Right cardiac atrium (tissue), 5 donors: ENCODE data around the gene PLEKHA4. TPM values are rescaled to one million over a fixed set of nuclear protein-coding genes. Genes with fewer than 3 reads are reported as not detected.
"Not testable (repeated sequence)": the region's sequence is repeated elsewhere in the genome, so short reads cannot be mapped to it uniquely, and the experiment has no call there.

Experiments
- ATAC-seq, 2 donors: fragments of 200-7000 bp; cut with Tn5 transposase; one replicate each; pipeline versions ENCODE4 v1.8.0 to v1.9.1; 2020; ENCODE audit warnings: moderate library complexity in 2 of 2, mild to moderate bottlenecking in 1 of 2
- DNase-seq, 3 donors: peaks; one replicate each; pipeline ENCODE4 v3.0.0-alpha.2; 2020
- H3K27ac ChIP-seq: one replicate; pipeline ENCODE4 v1.5.1; 2013; ENCODE audit warnings: mild to moderate bottlenecking, low read length, control low read depth, moderate library complexity
- H3K27me3 ChIP-seq: one replicate; pipeline ENCODE4 v1.6.1; 2013; ENCODE audit not compliant: control insufficient read depth, insufficient read depth
- H3K4me1 ChIP-seq: one replicate; pipeline ENCODE4 v1.6.1; 2013; ENCODE audit warnings: low read length; ENCODE audit not compliant: control insufficient read depth, insufficient read depth
- H3K4me3 ChIP-seq: one replicate; pipeline ENCODE4 v1.5.1; 2013; ENCODE audit warnings: low read length, control low read depth
- H3K9me3 ChIP-seq: one replicate; pipeline ENCODE4 v1.6.1; 2013; ENCODE audit warnings: low read length; ENCODE audit not compliant: control insufficient read depth
- WGBS: extraction: QIAGEN DNeasy Blood & Tissue Kit; methylation state at CpG from one replicate; pipeline ENCODE4 v1.1.7; 2013; 5-methylcytosine and 5-hydroxymethylcytosine counted together
- intact Hi-C, 4 donors: fragments of 100-400 bp; cut with DNase I; formaldehyde crosslinking; loops; one replicate each; pipeline versions ENCODE4 v1.11.0 to v1.14.0; 2022 to 2023
- polyA plus RNA-seq: library from polyadenylated mRNA; stranded (reverse); fragments of 200-250 nt; gene quantifications from one replicate; pipeline ENCODE4 v1.2.3, GENCODE V29; 2013
- total RNA-seq, 4 donors: library from RNA; stranded (reverse); fragmentation: NEBNext Ultra II Directional; extraction: Animal tissue kit (Norgen Biotek cat#: 25700); gene quantifications; one replicate each; pipeline ENCODE4 v1.2.1, GENCODE V29; 2021
- donor health status: healthy with polysubstance abuse.
- donor health status: DM: no; HTN: yes; CAD: no.
- donor health status: DM: no; HTN: no; CAD: no.
- donor health status: DM: no; HTN: yes; CAD: no; lungs with severe emphysema.
- donor health status: DM: yes; HTN: yes; CAD: no.

PLEKHA4 gene
- total and polyA plus RNA-seq, 5 donors, result 32.0 to 50.2 (median 38.2) TPM

DNA sequence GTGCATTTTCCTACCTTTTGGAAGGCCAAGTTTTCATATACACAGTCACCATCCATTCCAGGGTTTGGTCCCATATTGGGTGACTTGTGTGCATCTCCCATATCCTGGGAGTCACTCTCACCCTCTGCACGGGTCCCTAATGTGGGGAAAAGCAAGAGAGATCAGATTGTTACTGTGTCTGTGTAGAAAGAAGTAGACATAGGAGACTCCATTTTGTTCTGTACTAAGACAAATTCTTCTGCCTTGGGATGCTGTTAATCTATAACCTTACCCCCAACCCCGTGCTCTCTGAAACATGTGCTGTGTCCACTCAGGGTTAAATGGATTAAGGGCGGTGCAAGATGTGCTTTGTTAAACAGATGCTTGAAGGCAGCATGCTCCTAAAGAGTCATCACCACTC is 21.1 kb upstream of the PLEKHA4 start:
- H3K27ac ChIP-seq, H3K27me3 ChIP-seq, intact Hi-C loops, H3K4me3 ChIP-seq, H3K4me1 ChIP-seq, DNase-seq, H3K9me3 ChIP-seq, ATAC-seq: not testable (repeated sequence)
- 75% methylated on average over 2 of the region's 3 CpGs for WGBS

- H3K27me3 ChIP-seq, result no peaks in the 10 kb centered on the region
- H3K4me1 ChIP-seq, result no peaks in the 10 kb centered on the region
- H3K9me3 ChIP-seq, result no peaks in the 10 kb centered on the region
- ATAC-seq (no peak), DNase-seq (no peak)
- no peak overlapping the region for H3K4me3 ChIP-seq
- WGBS, result 92% methylated on average over 21 of the region's 21 CpGs
- H3K27ac ChIP-seq, result no peak overlapping the region
- intact Hi-C loops, result no loop called here
Observed at GRCh38 chr19:48887861-48888612, 19.6 kb upstream of the PLEKHA4 start.

DNA sequence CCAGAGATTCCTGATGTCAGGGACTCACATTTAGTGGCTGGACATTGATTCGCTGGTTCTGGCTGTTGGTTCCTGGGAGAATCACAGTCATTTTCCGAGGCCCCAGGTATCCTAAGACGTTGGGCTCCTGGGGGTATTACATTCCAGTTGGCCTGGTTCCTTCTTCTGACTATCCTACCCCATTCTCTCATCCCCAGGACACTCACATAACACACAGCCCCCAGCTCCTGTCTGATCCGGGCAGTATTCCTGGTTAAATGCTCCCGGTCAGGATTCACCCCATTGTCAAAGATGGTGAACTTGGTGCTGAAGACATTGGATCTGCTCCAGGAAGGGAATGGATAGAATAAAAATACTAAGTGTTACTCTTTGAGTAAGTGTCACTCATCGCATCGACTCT is 15.3 kb upstream of the PLEKHA4 start:
- ATAC-seq, result no peak
- Histone ChIP-seq H3K27me3 (no peaks in the 10 kb centered on the region), H3K27ac (no peak overlapping the region), H3K9me3 (no peaks in the 10 kb centered on the region), H3K4me3 (no peak overlapping the region), H3K4me1 (peaks cover 6% of the 10 kb centered on the region)
- DNase-seq, result no peak
- 96% methylated on average over 7 of the region's 7 CpGs for WGBS
- intact Hi-C loops, result no loop called here

DNA sequence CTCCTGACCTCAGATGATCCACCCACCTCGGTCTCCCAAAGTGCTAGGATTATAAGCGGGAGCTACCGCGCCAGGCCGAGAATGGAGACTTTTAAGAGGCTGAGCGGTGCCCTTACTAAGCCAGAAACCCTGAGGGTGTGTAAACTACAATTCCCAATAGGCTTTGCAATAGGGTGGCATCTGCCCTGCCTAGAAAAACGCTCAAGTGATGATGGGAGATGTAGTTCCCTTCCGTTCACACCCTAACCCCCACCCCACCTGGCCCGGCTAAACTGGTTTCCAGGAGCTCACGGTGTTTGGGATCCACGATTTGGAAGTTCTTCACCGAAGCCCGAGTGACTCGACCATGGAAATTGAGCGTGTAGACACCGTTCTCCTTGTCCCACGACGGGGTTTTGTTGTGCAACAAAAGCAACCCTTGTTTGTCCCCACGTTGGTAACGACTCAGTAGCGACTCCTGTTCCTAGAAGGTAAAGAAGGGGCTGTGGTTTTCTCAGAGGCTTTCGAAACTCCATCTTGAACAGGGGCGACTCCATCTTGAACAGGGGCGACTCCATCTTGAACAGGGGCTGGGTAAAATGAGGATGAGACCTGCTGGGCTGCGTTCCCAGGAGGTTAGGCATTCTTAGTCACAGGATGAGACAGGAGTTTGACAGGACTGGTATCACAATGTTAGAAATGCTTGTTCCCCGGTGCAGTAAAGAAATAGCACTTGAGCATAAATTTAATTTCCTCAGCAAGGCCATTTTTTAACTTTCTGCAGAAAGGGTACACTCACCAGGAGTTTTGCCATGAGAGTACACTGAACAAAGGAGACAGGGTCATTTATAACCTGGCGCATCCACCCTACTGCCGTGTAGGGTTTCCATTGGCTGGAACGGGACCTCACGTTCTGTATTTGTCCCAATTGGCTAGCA is 13.6 kb upstream of the PLEKHA4 start:
- intact Hi-C loops, result no loop called here
- H3K27ac ChIP-seq, result no peak overlapping the region
- 81% methylated on average over 30 of the region's 30 CpGs for WGBS

DNA sequence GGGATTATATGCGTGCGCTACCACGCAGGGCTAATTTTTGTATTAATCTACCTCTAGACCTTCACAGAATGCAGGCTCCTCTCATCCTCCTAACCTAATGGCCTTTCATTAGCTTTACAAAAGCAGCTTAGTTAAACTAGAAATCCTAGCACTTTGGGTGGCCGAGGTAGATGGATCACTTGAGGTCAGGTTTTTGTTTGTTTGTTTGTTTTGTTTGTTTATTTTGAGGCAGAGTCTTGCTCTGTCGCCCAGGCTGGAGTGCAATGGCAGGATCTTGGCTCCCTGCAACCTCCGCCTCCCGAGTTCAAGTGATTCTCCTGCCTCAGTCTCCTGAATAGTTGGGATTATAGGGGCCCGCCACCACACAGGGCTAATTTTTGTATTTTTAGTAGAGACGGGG is 11.3 kb upstream of the PLEKHA4 start:
- H3K4me1 ChIP-seq, H3K27me3 ChIP-seq, H3K4me3 ChIP-seq, ATAC-seq, H3K9me3 ChIP-seq, DNase-seq: not testable (repeated sequence)
- WGBS, result 94% methylated on average over 9 of the region's 9 CpGs
- peak overlapping the region; percentile 8 for H3K27ac ChIP-seq
- intact Hi-C loops, result loop anchor here in 1 of 4 donors (10.0 kb wide), 1 partner anchor 85 kb away; the partner anchor contains the start of gene FTL

More for the DNA sequence above, 13.6 kb upstream of the PLEKHA4 start:
- DNase-seq, result peak in 1 of 3 donors; percentile 48
- Histone ChIP-seq H3K27me3 (no peaks in the 10 kb centered on the region), H3K4me3 (no peak overlapping the region), H3K9me3 (no peaks in the 10 kb centered on the region), H3K4me1 (peaks cover 6% of the 10 kb centered on the region)
- peak in 1 of 2 donors; percentile 14 for ATAC-seq

DNA sequence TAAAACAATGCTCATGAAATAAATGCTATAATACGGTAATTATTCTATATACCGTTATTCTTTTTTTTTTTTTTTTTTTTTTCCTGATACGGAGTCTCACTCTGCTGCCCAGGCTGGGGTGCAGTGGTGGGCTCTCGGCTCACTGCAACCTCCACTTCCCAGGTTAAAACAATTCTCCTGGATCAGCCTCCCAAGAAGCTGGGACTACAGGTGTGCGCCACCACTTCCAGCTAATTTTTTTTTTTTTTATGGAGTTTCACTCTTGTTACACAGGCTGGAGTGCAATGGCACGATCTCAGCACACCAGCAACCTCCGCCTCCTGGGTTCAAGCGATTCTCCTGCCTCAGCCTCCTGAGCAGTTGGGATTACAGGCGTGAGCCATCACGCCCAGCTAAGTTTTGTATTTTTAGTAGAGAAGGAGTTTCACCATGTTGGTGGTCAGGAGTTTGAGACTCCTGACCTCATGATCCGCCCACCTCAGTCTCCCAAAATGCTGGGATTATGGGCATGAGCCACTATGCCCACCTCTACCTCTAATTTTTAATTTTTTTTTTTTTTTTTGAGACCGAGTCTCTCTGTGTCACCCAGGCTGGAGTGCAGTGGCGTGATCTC is 10.7 kb upstream of the PLEKHA4 start:
- Histone ChIP-seq H3K4me3 (no peak overlapping the region), H3K4me1 (peaks cover 6% of the 10 kb centered on the region), H3K9me3 (no peaks in the 10 kb centered on the region), H3K27me3 (no peaks in the 10 kb centered on the region), H3K27ac (peak overlapping the region; percentile 48)
- no peak for ATAC-seq
- intact Hi-C loops, result loop anchor here in 1 of 4 donors (10.0 kb wide), 1 partner anchor 86 kb away; the partner anchor contains the start of gene FTL
- DNase-seq, result no peak
- WGBS, result 81% methylated on average over 13 of the region's 13 CpGs

- no peak overlapping the region for H3K4me3 ChIP-seq
- H3K27me3 ChIP-seq, result no peaks in the 10 kb centered on the region
- intact Hi-C loops, result loop anchor here in 1 of 4 donors (10.0 kb wide), 1 partner anchor 86 kb away; the partner anchor contains the start of gene FTL
- no peaks in the 10 kb centered on the region for H3K9me3 ChIP-seq
- ATAC-seq, result peak; percentile 80 to 82
- 41% methylated on average over 11 of the region's 11 CpGs for WGBS
- H3K4me1 ChIP-seq, result peaks cover 6% of the 10 kb centered on the region
- H3K27ac ChIP-seq, result peak overlapping the region; percentile 81
- DNase-seq, result peak; percentile 81 to 85 (median 84)
Observed at GRCh38 chr19:48878196-48879024, 10.0 kb upstream of the PLEKHA4 start.

DNA sequence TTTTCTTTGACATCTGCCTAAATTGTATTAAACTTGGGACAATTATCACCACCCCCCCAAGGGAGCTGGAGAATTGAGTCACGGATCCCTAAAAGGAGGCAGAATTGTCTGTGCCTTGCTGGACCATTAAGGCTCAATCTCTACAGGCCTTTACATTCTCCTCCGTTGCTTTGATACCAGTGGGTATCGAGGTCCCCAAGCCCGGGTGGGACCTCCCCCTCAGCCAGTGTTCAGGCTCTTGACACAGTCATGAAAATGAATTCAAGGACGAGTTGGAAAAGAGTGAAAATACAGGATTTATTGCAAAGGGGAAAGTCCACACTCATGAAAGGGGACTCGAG is 9.4 kb upstream of the PLEKHA4 start:
- Histone ChIP-seq H3K27ac (peak overlapping the region; percentile 33), H3K4me1 (peaks cover 6% of the 10 kb centered on the region), H3K27me3 (no peaks in the 10 kb centered on the region), H3K4me3 (no peak overlapping the region), H3K9me3 (no peaks in the 10 kb centered on the region)
- intact Hi-C loops, result loop anchor here in 1 of 4 donors (10.0 kb wide), 1 partner anchor 87 kb away; the partner anchor contains the start of gene FTL
- no peak for DNase-seq
- no peak for ATAC-seq
- WGBS, result 78% methylated on average over 6 of the region's 6 CpGs

DNA sequence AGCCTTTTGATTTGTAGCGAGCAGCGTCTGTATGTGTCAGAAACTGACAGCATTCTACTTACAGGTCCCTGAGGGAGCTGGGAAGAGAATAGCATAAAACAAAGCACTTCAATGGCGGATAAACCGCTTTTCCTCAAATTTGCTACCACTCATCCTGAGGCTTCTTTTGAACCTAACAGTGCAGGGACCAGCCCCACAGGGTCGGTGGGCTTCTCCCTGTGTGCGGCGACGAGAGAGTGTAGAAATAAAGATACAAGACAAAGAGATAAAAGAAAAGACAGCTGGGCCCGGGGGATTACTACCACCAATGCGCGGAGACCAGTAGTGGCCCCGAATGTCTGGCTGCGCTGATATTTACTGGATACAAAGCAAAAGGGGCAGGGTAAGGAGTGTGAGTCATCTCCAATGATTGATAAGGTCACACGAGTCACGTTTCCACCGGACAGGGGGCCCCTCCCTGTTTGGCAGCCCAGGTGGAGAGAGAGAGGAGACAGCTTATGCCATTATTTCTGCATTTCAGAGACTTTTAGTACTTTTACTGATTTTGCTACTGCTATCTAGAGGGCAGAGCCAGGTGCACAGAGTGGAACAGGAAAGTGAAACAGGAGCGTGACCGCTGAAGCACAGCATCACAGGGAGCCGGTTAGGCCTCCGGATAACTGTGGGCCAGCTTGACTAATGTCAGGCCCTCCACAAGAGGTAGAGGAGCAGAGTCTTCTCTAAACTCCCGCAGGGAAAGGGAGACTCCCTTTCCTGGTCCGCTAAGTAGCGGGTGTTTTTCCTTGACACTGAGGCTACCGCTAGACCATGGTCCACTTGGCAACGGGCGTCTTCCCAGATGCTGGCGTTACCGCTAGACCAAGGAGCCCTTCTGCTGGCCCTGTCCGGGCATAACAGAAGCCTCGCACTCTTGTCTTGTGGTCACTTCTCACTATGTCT is 7.9 kb upstream of the PLEKHA4 start:
- intact Hi-C loops, result loop anchor here in 1 of 4 donors (10.0 kb wide), 1 partner anchor 88 kb away; the partner anchor contains the start of gene FTL
- H3K27me3 ChIP-seq, ATAC-seq, H3K9me3 ChIP-seq, H3K4me1 ChIP-seq: not testable (repeated sequence)
- 52% methylated on average over 30 of the region's 30 CpGs for WGBS
- peak overlapping the region; percentile 71 for H3K4me3 ChIP-seq
- peak overlapping the region; percentile 40 for H3K27ac ChIP-seq
- DNase-seq, result peak in 2 of 3 donors; percentile 62 to 68
